ENCODE data around the gene ZDHHC11B.
"Not testable (repeated sequence)": the region's sequence is repeated elsewhere in the genome, so short reads cannot be mapped to it uniquely, and the experiment has no call there.

The ZDHHC11B gene

DNA sequence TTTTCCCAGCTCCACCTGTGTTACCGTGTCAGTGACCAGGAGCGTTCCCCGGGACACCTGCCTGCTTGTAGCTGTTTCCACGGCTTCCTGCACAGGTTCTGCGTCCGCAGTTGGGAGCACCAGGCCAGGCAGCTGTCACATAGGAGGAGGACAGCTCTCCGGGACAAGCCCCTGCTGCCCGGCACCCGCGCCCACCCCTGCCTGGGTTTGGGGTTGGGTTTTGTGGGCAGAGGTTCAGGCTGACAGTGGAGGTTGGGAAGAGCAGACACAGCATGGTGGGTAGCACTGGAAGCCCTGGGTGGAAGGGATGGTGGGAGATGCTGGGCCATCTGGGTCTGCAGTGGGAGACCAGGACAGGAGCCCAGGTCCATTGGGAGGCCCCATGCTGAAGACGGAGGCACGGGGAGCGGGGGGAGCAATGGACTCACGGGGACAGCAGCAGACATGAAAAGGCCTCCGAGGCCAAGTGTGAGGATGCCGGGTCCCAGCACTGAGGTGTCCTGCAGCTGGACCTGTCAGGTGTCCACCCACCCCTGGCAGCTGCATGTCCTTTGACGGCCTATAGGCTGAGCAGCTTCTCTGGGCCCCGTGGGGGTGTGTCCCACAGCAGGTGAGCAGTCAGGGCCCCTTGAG lies 2.8 kb upstream of the ZDHHC11B start:
- H3K27ac ChIP-seq, H3K4me3 ChIP-seq: not testable (repeated sequence)

DNA sequence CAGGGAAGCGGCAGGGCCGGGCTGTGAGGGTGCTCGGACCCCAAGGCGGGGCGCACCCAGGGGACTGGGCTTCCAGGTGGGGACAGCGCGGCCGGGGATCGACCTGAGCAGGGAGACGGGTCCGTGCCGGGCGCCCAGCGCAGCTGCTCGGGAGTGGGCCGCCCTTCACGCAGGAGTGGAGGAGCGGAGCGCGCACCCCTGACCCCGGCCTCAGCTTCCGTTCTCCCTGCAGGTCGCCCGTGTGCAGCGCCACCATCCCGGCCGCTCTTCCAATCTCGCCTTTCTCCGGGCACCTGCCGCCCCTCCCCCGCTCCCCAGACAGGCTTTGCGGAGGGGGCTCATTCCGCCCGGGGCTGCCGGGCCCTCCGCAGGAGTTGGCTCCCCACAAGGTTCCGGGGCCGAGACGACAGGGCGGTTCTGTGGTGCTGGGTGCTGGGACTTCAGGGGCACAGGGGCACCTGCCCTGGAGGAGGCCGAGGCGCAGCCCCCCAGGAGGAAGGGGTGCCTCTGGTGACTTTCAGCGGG lies 714 bp upstream of the ZDHHC11B start:
- Histone ChIP-seq H3K27ac (peak overlapping the region in 1 of 21 experiments; percentile 13), H3K4me3 (peak overlapping the region; percentile 37 to 55 (median 45))

DNA sequence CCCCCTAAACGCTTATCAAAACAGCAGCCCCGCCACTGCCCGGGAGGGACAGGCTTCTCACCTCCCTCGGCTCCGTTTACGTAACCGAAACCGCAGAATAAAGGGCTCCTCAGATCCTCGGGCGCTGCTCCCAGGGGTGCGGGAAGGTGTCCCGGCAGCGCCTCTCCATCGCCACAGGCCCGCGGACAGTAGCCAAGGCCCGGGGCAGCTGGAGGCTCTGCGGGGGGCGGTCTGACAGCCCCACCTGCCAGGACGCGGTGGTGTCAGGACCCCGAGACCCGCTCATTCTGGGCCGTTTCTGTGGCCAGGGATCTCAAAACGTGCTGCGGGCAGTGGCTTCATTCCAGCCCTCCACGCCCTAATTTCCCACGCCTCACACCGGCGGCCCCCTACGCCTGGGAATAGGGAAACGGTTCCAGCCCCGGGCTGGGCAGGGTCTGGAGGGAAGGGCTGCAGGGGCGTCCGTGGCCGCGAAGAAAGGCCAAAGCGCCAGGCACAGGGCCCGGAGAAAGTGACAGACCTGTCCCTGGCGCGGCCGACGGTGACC lies 575 bp downstream of the ZDHHC11B start:
- Histone ChIP-seq H3K27ac (peak overlapping the region in 8 of 21 experiments; percentile 0 to 68 (median 40)), H3K4me3 (peak overlapping the region; percentile 37 to 55 (median 45))

DNA sequence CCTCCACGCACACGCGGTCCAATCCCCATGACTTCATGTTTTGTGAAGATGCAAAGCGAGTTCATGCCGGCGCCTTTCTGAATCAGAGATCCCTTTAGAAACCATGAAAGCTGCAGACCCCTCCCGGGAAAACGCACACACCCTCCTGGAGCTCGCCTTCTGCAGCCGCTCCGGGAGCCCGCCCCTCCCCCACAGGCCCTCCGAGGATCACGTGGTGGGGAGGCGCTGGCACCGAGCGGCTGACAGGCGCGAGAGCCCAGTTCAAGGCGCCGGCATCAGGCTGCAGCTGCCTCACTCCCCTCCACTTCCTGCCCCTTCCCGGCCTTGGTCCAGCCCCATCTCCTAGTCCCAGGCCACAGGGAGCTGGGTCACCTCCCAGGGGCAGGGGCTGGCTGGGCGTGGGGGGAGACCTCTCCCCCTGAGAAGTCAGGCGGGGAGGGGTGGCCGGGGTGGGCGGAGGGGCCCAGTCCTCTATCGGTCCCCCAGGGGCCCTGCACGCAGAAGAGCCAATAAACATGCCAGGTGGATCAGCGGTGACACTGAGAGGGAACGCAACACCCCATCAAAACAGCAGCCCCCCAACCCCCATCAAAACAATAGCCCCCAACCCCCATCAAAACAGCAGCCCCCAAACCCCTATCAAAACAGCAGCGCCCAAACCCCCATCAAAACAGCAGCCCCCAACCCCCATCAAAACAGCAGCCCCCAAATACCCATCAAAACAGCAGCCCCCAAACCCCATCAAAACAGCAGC lies 1.3 kb downstream of the ZDHHC11B start:
- H3K27ac ChIP-seq, result not testable (repeated sequence)
- H3K4me3 ChIP-seq, result peak overlapping the region in 2 of 7 experiments; percentile 19 to 51

DNA sequence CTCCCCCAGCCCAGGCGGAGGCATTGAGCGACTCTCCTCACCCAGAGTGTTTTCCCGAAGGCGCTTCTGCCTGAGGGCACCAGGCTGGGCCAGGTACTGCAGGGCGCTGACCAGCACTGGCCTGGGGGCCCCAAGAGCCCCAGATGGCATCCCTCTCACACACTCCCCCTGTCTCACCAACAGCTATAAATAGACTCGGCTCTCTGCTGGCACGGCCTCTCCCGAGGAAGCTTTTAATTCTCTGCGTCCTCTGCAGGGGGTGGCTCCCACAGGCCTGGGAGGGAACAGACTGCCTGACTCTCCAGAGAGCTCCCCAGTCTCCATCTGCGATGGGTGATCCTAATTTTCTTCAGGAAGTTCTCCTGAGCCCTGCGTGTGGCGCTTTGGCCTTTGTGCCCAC lies 2.2 kb downstream of the ZDHHC11B start:
- H3K27ac ChIP-seq, H3K4me3 ChIP-seq: not testable (repeated sequence)

DNA sequence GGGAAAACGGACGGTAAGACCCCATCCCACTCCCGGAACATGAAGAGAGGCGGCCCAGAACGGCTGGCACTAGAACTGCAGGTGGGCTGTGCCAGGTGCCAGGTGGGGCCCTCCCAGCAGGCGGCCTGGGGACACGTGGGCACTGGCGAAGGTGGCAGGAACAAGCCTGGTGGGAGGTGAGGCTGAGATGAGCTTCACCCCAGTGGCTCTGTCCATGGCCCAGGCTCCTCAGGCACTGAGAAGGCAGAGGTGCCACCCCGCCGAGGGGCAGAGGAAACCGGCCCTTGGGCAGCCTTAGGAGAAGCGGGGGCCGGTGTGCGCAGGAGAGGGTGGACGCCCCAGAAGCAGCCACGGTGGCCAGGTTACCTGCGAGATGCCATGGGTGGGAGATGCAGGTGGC lies 4.0 kb downstream of the ZDHHC11B start:
- H3K4me3 ChIP-seq, H3K27ac ChIP-seq: not testable (repeated sequence)

DNA sequence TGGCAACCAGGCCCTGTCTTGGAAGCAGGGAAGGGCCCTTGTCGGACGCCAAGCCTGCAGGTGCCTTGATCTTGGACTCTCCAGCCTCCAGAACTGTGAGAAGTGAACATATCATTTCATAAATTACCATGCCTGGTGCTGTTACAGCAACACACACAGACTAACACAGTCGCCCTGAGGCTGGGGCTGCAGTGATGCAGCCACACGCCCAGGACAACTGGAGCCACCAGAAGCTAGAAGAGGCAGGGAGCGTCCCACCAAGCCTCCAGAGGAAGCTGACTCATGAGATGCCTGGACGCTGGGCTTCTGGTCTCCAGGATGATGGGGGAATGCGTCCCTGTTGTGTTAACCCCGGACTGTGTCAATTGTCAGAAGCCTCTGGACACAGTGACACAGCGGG lies 5.6 kb downstream of the ZDHHC11B start:
- H3K4me3 ChIP-seq, H3K27ac ChIP-seq: not testable (repeated sequence)

DNA sequence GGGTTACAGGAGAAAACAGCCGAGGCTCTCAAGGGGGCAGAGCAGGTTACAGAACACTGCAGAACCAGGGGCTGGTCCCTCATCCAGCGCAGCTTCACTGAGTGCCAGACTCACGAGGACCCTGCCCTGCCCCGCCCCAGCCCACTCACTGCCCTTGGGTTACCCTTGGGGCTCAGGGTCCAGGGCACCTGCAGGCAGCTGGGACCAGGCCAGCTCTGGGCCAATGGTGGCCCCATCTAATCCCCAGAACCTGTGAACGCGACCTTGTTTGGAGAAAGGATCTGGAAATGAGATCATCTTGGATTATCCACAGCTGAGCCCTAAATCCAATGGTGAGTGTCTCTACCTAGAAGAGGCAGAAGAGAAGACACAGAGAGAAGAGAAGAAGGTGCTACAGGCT lies 6.1 kb downstream of the ZDHHC11B start:
- H3K4me3 ChIP-seq, H3K27ac ChIP-seq: not testable (repeated sequence)

DNA sequence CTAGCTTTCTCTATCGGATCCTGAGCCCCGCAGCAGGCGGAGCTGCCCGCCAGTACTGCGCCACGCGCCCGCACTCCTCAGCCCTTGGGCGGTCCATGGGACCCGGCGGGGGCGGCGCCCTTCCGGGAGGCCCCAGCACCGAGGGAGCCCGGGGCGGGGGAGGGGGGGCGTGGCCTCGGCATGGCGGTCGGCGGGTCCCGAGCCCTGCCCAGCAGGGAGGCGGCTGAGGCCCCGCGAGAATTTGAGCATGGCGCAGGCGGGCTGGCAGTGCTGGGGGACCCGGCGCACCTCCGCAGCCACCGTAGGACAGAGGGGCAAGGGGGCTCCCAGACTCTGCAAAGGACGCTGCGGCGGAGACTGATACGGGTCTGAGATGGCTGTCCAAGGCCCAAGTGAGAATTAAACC lies 6.8 kb downstream of the ZDHHC11B start:
- H3K4me3 ChIP-seq, result no peak overlapping the region
- no peak overlapping the region for H3K27ac ChIP-seq

DNA sequence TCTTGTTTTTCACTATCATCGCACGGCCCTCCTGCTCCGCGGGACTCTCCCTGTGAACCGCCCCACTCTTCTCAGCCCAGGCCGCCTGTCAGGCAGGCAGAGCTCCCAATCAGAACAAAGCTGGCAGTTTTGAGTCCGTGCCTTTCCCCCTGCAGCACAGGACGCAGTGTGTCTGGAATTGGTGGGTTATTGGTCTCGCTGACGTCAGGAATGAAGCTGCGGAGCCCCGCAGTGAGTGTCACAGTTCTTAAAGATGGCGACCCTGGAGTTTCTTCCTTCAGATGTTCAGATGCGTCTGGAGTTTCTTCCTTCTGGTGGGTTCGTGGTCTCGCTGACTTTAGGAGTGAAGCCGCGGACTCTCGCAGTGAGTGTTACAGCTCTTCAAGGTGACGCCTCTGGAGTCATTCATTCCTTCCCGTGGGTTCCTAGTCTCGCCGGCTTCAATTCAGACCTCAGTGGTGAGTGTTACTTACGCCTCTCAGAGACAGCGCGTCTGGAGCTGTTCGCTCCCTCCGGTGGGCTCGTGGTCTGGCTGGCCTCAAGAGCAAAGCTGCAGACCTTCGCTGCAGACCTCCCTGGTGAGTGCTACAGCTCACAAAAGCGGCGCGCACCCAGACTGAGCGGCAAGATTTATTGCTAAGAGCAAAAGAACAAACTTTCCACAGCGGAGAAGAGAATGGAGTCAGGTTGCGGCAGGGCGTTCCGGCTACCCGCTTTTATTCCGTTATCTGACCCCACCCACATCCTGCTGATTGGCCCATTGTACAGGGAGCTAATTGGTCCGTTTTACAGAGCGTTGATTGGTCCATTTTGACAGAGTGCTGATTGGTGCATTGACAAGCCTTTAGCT lies 7.4 kb downstream of the ZDHHC11B start:
- Histone ChIP-seq H3K4me3 (no peak overlapping the region), H3K27ac (no peak overlapping the region)

DNA sequence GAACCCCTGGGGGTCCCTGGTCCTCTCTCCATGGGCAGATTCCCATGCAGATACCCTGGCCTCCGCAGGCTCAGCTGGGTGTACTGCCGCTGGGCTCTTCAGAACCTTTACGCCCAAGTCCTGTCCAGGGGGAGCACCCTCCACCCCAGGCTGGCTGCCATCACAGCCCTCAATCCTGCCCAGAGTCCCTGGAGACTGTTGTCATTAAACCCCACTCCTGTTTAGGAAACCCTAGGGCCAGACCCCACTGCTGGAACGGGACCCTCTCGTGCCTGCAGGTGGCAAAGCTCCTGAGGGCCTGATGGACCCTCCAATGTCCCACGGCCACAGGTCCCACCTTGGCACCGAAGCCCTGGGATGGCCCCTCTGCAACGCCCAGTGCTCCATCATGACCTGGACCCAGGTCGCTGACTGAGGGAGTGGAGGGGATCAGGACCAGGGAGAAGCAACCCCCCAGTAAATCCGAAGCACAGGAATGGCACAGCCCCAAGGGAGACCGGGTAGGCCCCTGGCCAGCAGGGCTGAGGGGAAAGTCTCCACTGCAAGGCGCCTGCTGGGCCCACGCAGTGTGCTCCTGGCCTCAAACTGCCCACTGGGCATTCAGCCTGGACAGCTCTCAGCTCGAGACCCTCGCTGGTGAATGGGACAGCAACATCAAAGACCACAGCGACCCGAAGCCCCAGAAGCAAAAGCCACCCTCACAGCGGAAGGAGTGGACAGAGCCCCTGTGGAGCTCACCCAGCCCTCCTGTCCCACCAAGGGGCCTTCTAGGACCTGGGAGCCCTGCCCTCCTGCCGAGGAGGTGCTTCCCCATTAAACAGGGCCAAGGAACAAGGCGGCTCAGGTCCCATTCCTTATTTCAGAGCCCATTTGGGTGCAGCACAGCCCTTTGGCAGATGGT lies 8.3 kb downstream of the ZDHHC11B start:
- Histone ChIP-seq H3K4me3 (no peak overlapping the region), H3K27ac (no peak overlapping the region)

DNA sequence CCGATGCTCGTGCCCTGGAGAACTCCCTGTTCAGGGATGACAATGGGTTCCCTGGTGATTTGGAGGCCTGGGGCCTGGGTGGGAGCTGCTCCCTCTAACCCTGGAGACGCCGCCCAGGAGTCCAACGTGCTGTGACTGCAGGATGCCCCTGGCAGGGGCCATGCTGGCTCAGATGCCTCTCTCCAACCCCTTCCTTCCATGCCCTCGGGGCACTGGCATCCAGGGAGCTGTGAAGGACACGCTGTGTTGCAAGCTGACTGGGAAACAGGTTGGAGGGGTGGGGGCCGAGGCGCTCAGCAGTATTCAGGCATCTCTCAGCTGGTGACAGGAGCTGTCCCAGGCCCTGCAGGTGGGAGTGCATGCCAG lies 9.0 kb downstream of the ZDHHC11B start:
- H3K4me3 ChIP-seq, H3K27ac ChIP-seq: not testable (repeated sequence)

DNA sequence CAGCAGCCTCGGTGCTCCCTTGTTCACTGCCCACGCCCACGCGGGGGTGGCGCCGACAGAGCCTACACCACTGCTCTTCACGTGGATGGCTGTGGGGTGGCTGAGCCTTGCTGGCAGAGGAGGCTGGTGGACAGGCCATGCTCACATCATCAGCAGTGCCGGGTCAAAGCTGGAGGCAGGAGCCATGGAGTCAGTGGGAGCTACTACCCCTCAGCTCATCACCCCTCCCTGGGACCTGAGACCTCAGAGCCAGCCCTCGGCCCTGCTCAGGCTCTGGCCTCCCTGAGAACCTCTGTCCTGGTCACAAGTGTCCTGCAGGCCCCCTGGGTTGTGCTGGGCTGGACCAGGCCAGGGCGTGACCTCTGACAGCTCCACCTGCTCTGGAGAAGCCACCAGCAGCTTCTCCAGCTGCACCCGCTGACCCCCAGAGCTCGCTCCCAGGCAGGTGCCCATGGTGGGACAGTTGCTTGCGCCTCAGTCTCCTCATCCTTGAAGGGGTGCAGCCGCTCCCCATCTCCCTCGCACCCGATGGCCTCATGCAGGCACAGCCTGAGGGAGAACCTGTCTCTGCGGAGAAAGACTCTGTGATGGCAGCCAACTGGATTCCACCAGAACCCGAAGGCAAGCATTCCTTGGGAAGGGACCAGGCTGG lies 9.5 kb downstream of the ZDHHC11B start:
- H3K27ac ChIP-seq, H3K4me3 ChIP-seq: not testable (repeated sequence)

DNA sequence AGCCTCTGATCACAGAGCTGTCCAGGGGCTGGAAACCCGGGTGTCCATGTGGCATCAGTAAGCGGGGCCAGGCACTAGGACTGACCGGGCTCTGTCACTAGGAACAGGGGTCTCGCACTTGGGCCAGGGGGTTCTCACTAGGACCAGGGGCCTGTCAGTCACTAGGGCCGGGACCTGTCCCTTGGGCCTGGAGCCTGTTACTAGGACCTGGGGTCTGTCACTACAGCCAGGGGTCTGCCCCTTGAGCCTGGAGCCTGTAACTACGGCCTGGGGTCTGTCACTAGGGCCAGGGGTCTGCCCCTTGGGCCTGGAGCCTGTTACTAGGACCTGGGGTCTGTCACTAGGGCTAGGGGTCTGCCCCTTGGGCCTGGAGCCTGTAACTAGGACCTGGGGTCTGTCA lies 10.2 kb downstream of the ZDHHC11B start:
- H3K4me3 ChIP-seq, H3K27ac ChIP-seq: not testable (repeated sequence)

DNA sequence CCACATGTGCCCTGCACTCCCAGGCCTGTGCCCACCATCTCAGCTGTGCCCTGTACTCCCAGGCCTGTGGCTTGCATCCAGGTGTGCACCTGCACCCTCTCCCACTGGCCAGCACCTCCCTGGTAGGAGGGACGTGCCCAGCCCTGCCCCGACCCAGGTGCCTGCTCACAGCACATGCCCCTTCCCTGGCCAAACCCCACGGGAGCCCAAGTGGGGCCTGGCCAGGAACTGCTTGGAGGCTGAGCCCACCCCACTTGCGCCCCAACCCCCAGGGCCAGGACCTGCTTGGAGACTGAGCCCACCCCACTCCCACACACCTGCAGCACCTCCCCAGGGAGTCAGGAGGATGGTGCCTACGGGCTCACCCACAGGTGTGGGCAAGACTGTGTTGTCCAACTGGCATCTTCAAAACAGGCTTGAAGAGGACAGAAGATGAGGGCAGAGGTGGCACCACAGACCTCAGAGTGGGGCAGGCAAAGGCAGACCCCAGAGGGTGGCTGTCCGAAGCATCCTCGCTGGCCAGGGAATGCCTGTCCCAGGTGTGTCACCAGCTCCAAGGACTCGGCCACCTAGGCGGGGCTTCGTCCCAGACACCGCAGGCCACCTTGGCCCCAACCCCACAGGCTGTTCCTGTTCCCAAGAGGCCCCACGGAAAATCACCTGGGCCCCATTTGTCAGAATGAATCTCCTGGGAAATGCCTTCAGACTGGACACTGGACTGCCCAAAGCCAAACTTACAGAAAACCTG lies 10.8 kb downstream of the ZDHHC11B start:
- no peak overlapping the region for H3K4me3 ChIP-seq
- H3K27ac ChIP-seq, result no peak overlapping the region

DNA sequence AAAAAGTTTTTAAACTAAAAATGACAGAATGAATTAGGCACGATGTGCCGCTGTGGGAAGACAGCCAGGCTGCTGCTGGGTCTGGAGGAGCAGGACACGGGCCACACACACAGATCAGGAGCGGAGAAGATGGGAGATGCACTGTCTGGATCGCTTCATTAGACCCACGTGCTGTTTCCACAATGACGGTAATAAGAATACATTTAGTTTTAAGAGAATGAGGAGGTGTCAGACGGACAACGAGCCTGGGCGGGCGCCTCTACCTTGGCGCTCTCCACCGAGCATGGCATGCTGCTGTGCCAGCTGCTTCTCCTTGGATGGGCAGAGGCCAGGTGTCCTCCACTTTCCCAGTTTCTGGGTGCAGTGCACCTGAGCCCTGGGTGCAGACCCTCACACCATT lies 11.6 kb downstream of the ZDHHC11B start:
- H3K4me3 ChIP-seq, H3K27ac ChIP-seq: not testable (repeated sequence)

DNA sequence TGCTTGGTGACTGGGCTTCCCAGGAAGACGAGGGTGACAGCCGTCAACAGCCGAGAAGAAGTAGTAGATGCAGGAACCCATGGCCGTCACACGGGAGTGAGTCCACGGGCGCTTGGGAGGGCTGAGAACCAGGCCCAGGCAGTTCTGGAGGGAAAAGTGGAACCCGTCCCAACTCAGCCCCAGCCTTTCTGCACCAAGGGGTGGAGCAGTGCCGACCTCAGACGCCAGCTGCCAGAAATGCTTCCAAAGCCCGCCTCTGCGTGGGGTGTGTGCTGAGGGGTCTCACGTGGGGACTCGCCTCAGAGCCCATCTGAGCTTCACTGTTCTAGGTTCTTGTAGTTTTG lies 12.0 kb downstream of the ZDHHC11B start:
- H3K27ac ChIP-seq, H3K4me3 ChIP-seq: not testable (repeated sequence)

All from skin epidermis (tissue), 12 donors.